Activated naive CD8-positive, alpha-beta T cell treated with anti-CD3 and anti-CD28 coated beads, Interleukin-2, amount 10 ng/mL, durations not matched to agents 7 days and 5 days (primary cell): ENCODE data around the gene SLC49A4. TPM values are rescaled to one million over a fixed set of nuclear protein-coding genes. Genes with fewer than 3 reads are reported as not detected.
A peak's percentile ranks its signal among the peaks of the same experiment; 100 is the strongest.
"Not testable (repeated sequence)": the region's sequence is repeated elsewhere in the genome, so short reads cannot be mapped to it uniquely, and the experiment has no call there.

Experiments used
- ATAC-seq: fragments of 150-1000 bp; cut with Tn5 transposase; one replicate; pipeline ENCODE4 v1.10.0; 2021; ENCODE audit warnings: low read depth, moderate library complexity
- POLR2A ChIA-PET: fragments of 350-600 bp; sonication (Branson Sonifier 250); formaldehyde crosslinking; loops from one replicate; lab custom pipeline; 2021; ENCODE audit warnings: antibody characterized with exemption; lab: Charles Lee
- DNase-seq: peaks from one replicate; pipeline ENCODE4 v3.0.0; 2021
- H3K27ac Mint-ChIP-seq: one replicate; pipeline ENCODE4 v1.8.0; 2022; ENCODE audit warnings: mild to moderate bottlenecking, mixed read lengths
- H3K27me3 Mint-ChIP-seq: one replicate; pipeline ENCODE4 v1.8.0; 2022; ENCODE audit warnings: mild to moderate bottlenecking, moderate library complexity, mixed read lengths
- H3K36me3 Mint-ChIP-seq: one replicate; pipeline ENCODE4 v1.8.0; 2021; ENCODE audit warnings: mild to moderate bottlenecking, mixed read lengths
- H3K4me1 Mint-ChIP-seq: one replicate; pipeline ENCODE4 v1.8.0; 2021; ENCODE audit warnings: mixed read lengths
- H3K4me3 Mint-ChIP-seq: one replicate; pipeline ENCODE4 v1.8.0; 2022; ENCODE audit warnings: mild to moderate bottlenecking, moderate library complexity, mixed read lengths
- H3K9me3 Mint-ChIP-seq: one replicate; pipeline ENCODE4 v1.8.0; 2021; ENCODE audit warnings: mixed read lengths
- total RNA-seq, 2 experiments: library from RNA; stranded (reverse); gene quantifications; one replicate each; pipeline ENCODE4 v1.2.3, GENCODE V29; 2021

SLC49A4 gene
- total RNA-seq, result 1 to 10 TPM; 3.2 to 3.4 TPM

DNA sequence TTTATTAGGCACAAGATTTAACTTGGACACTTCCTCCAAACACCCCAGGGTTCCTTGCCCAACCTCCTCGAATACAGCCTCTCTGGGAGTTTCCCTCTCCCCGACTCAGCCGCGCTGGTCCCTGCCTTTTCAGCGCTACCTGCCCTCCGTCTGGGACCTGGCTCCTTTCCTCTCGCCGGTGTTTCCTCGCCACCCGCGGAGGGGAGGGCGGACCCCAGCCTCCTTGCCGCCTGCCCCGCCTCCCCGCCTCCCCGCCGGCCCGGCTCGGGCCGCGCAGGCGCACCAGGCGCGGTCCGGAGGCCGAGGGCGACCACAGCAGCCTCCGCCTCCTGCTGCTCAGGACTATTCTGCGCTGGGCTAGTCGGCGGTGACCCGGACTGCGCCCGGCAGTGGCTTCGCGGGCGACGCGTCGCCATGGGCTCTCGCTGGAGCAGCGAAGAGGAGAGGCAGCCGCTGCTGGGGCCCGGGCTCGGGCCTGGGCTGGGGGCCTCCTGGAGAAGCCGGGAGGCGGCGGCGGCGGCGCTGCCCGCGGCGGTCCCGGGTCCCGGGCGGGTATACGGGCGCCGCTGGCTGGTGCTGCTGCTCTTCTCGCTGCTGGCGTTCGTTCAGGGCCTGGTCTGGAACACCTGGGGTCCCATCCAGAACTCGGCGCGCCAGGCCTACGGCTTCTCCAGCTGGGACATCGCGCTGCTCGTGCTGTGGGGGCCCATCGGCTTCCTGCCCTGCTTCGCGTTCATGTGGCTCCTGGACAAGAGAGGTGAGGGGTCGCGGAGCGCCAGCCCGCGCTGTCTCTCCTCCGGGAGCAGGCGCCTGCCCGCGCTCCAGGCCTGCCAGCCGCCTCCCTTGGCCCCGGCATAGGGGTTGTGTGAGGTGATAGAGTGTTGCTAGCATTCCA, at the start of gene SLC49A4:
SLC49A4 (plus strand) TSS at position 291 of the 895 bp plus-strand sequence; CDS start at position 415, 124 bp downstream.
- Mint-ChIP-seq H3K27me3 (no peaks in the 10 kb centered on the region), H3K36me3 (no peaks in the 10 kb centered on the region), H3K4me1 (peaks cover 22% of the 10 kb centered on the region), H3K27ac (peak within 1 kb of the TSS; percentile 77), H3K9me3 (no peaks in the 10 kb centered on the region), H3K4me3 (peak within 1 kb of the TSS; percentile 84)
- ATAC-seq, result peak; percentile 67
- DNase-seq, result peak; percentile 79
- POLR2A ChIA-PET, result interaction anchor here (0.6 kb wide), 1 partner anchor 61 kb away, joined by 3 read pairs; no protein-coding TSS in a partner anchor

- H3K27me3 Mint-ChIP-seq, result no peaks in the 10 kb centered on the region
- DNase-seq, result no peak
- peaks cover 2% of the 10 kb centered on the region for H3K4me1 Mint-ChIP-seq
- H3K27ac Mint-ChIP-seq, result no peak overlapping the region
- H3K4me3 Mint-ChIP-seq, result no peak overlapping the region
- POLR2A ChIA-PET, result no interaction called here
- H3K9me3 Mint-ChIP-seq, result no peaks in the 10 kb centered on the region
- H3K36me3 Mint-ChIP-seq, result peaks cover 40% of the 10 kb centered on the region
- ATAC-seq, result no peak
Measured at GRCh38 chr3:122745369-122746021, 49.4 kb upstream of the SLC49A4 start.

GRCh38 chr3:122747295-122747694, 47.6 kb upstream of the SLC49A4 start:
- ATAC-seq, H3K27ac Mint-ChIP-seq, H3K4me1 Mint-ChIP-seq, H3K9me3 Mint-ChIP-seq, H3K4me3 Mint-ChIP-seq, H3K27me3 Mint-ChIP-seq, DNase-seq, POLR2A ChIA-PET: not testable (repeated sequence)
- H3K36me3 Mint-ChIP-seq, result peaks cover 28% of the 10 kb centered on the region

- Mint-ChIP-seq H3K4me1 (no peaks in the 10 kb centered on the region), H3K27ac (no peak overlapping the region), H3K9me3 (no peaks in the 10 kb centered on the region), H3K36me3 (peaks cover 21% of the 10 kb centered on the region), H3K27me3 (no peaks in the 10 kb centered on the region), H3K4me3 (no peak overlapping the region)
- no peak for DNase-seq
- POLR2A ChIA-PET, result no interaction called here
- ATAC-seq, result no peak
Measured at GRCh38 chr3:122748347-122748746, 46.5 kb upstream of the SLC49A4 start.

- DNase-seq (no peak), ATAC-seq (peak; percentile 77)
- Mint-ChIP-seq H3K27me3 (no peaks in the 10 kb centered on the region), H3K4me1 (peaks cover 12% of the 10 kb centered on the region), H3K27ac (no peak overlapping the region), H3K36me3 (peaks cover 16% of the 10 kb centered on the region), H3K4me3 (no peak overlapping the region), H3K9me3 (no peaks in the 10 kb centered on the region)
- POLR2A ChIA-PET, result interaction anchor here (0.6 kb wide), 1 partner anchor 132 kb away, joined by 3 read pairs; no protein-coding TSS in a partner anchor
Measured at GRCh38 chr3:122754929-122755328, 39.9 kb upstream of the SLC49A4 start.

DNA sequence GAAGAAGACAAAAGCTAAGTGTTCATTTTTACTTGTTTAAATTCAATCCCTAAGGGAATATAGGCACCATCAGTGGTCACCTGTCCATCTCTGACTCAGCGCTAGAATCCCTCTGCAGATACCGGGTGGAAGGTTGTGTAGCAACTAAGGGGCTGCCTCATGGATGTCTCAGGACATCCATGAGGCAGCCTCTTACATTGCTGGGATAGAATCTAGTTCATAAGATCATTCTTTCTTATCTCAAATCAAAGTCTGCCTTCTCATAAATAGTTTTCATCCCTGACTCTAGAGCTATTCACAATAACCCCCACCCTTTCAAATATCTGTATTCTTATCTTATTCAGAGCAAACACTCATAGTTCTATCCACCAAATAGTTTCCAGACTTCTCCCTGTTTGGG, 39.4 kb upstream of the SLC49A4 start:
- no peak overlapping the region for H3K27ac Mint-ChIP-seq
- peaks cover 16% of the 10 kb centered on the region for H3K36me3 Mint-ChIP-seq
- no peak overlapping the region for H3K4me3 Mint-ChIP-seq
- no peaks in the 10 kb centered on the region for H3K27me3 Mint-ChIP-seq
- POLR2A ChIA-PET, result interaction anchor here (0.6 kb wide), 1 partner anchor 131 kb away, joined by 3 read pairs; no protein-coding TSS in a partner anchor
- no peaks in the 10 kb centered on the region for H3K9me3 Mint-ChIP-seq
- no peak for DNase-seq
- peaks cover 12% of the 10 kb centered on the region for H3K4me1 Mint-ChIP-seq
- no peak for ATAC-seq

DNA sequence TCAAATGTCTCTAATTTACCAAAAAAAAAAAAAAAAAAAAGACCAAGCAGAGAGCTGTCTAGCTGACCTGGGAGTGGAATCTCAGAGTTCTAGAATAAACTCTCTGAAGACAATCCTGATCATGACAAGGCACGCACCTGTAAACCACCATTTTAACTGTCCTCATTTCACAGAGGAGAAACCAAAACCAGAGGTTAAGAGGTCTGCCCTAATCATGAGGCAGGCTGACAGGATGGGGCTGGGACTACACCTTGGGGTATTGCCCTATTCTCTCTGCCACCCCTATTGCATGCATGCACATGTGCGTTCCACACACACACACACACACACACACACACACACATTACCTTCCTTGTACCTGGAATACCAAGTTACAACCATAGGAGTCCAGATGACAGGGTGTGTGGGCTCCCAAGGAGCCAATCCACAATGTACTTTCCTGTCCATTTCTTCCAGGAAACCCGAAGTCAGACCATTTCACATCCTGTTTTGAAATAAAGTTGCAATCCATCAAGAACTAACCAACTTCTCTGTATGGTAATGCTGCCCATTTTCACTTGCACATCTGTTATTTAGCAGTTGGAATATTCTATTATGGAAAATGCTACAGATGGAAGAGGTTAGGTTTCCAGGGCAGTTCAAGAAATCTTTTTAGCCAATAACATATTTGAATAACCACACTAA, 35.9 kb upstream of the SLC49A4 start:
- POLR2A ChIA-PET, result interaction anchor here (0.6 to 0.7 kb wide), 2 partner anchors 13 to 38 kb away, joined by 3 read pairs; no protein-coding TSS in a partner anchor
- Mint-ChIP-seq H3K36me3 (peaks cover 17% of the 10 kb centered on the region), H3K27ac (peak overlapping the region; percentile 23), H3K4me3 (no peak overlapping the region), H3K9me3 (no peaks in the 10 kb centered on the region), H3K4me1 (peaks cover 13% of the 10 kb centered on the region), H3K27me3 (no peaks in the 10 kb centered on the region)
- ATAC-seq, result peak; percentile 77
- DNase-seq, result peak; percentile 32

GRCh38 chr3:122760453-122761271, 34.2 kb upstream of the SLC49A4 start:
- H3K27ac Mint-ChIP-seq, result no peak overlapping the region
- POLR2A ChIA-PET, result no interaction called here
- H3K4me3 Mint-ChIP-seq, result no peak overlapping the region
- H3K27me3 Mint-ChIP-seq, result no peaks in the 10 kb centered on the region
- H3K36me3 Mint-ChIP-seq, result peaks cover 14% of the 10 kb centered on the region
- ATAC-seq (no peak), DNase-seq (no peak)
- no peaks in the 10 kb centered on the region for H3K9me3 Mint-ChIP-seq
- peaks cover 12% of the 10 kb centered on the region for H3K4me1 Mint-ChIP-seq

DNA sequence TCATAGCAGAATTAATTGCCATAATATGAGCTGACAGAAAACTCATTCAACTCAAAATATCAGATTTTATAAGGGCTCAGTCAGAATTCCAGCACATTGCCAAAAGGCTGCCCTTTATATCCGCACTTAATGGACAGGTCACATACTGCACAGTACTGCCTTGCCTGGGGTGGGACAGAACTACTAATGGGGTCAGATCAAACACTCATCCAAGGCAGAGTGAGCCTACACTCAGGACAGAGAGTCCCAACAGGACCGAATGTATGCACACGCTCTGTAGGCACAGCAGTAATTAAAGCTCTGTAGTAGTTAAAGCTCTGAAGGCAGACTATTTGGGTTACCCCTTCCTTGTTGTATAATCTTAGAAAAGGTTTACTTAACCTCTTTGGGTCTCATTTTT, 28.4 kb upstream of the SLC49A4 start:
- Mint-ChIP-seq H3K27me3 (no peaks in the 10 kb centered on the region), H3K27ac (no peak overlapping the region), H3K4me1 (peaks cover 4% of the 10 kb centered on the region), H3K9me3 (no peaks in the 10 kb centered on the region), H3K4me3 (no peak overlapping the region), H3K36me3 (peaks cover 14% of the 10 kb centered on the region)
- no peak for ATAC-seq
- POLR2A ChIA-PET, result no interaction called here
- DNase-seq, result no peak

GRCh38 chr3:122767540-122768372, 27.1 kb upstream of the SLC49A4 start:
- POLR2A ChIA-PET, result no interaction called here
- no peak overlapping the region for H3K27ac Mint-ChIP-seq
- no peak for DNase-seq
- ATAC-seq, result no peak
- H3K27me3 Mint-ChIP-seq, result no peaks in the 10 kb centered on the region
- no peak overlapping the region for H3K4me3 Mint-ChIP-seq
- H3K36me3 Mint-ChIP-seq, result peaks cover 12% of the 10 kb centered on the region
- H3K4me1 Mint-ChIP-seq, result peaks cover 3% of the 10 kb centered on the region
- H3K9me3 Mint-ChIP-seq, result no peaks in the 10 kb centered on the region

DNA sequence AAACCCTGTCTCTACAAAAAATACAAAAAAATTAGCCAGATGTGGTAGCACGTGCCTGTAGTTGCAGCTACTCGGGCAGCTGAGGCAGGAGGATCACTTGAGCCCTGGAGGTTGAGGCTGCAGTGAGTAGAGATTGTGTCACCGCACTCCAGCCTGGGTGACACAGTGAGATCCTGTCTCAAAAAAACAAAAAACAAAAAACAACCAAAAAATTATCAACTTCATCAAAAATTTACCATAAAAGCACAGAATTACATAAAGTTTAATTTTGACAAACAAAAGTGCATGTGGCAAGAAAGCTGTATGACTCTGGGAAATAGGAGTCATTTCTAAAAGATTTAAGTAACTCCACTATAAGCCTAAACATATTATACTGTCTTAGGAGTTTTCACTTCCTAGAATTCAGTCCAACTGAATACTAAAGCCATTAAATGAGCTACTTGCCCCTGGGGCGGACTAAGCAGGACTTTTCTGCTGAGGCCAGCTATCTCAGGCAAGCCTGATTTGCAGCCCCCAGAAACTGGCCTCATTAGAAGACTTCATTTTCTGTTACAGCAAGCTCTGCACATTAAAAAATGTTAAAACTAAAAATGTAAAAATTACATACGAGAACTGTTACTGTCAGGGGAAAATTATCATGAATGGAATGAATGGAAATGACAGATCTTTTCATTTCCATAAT, 24.2 kb upstream of the SLC49A4 start:
- Mint-ChIP-seq H3K4me3 (no peak overlapping the region), H3K4me1 (peaks cover 3% of the 10 kb centered on the region), H3K27ac (no peak overlapping the region), H3K27me3 (no peaks in the 10 kb centered on the region), H3K9me3 (no peaks in the 10 kb centered on the region), H3K36me3 (peaks cover 10% of the 10 kb centered on the region)
- ATAC-seq, result no peak
- no peak for DNase-seq
- POLR2A ChIA-PET, result no interaction called here
